Peyer's patch (tissue), 4 donors: ENCODE results near the gene RTN4R.

Experiments
- POLR2A ChIP-seq, 2 donors: fragments of 450-650 bp; IDR thresholded peaks; one replicate each; pipeline ENCODE4 v1.5.1; 2017; ENCODE audit warnings: antibody characterized with exemption in 2 of 2, mild to moderate bottlenecking in 2 of 2, moderate library complexity in 2 of 2
- TF ChIP-seq, protein P1 (sequence below), 6 experiments: fragments of 450-650 bp in 4 of 6; fragments of 200-600 bp in 2 of 6; sonication (generic) in 1 of 6; IDR thresholded peaks; one replicate each; pipeline ENCODE4 v1.5.1; 2017 to 2019; ENCODE audit warnings: antibody characterized with exemption in 6 of 6, mild to moderate bottlenecking in 3 of 6, moderate library complexity in 1 of 6

DNA sequence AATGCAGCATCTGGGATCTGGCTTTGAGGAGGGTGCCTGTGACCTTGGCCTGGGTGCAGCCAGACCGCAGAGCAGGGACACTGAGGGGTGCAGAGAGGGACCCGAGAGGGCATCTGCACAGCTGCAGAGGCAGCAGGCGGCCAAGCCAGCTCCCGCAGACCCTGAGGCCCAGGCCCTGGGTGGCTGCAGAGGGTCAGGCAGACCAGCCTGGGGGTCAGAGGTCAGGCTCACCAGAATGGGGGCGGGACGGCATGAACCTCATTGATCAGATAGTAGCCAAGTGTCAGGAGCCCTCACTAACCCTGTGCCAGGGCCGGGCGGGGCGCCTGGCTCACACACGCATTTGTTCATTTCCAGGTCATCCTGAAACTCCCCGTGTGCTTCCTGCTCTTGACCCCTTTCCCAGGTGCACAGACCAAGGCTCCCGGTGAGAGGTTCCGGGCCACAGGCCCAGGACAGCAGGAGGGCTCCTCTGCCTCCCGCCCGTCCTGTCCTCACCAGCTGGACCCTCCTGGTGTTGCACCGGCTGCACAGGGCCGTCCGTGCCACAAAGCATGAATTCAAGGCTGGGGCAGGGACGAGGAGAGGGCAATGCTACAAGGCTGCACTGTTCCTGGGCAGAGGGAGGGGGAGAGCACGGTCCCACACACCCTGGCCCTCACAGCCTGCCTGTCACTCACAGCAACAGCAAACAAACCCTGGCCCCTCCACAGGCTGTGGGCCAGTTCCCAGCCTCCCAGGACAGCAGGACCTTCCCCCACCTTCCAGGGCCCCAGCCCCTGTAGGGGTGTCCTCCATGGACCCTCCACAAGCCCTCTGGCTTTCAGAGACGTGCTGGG, 3.3 kb downstream of the RTN4R start:
- TF ChIP-seq, protein P1, sequence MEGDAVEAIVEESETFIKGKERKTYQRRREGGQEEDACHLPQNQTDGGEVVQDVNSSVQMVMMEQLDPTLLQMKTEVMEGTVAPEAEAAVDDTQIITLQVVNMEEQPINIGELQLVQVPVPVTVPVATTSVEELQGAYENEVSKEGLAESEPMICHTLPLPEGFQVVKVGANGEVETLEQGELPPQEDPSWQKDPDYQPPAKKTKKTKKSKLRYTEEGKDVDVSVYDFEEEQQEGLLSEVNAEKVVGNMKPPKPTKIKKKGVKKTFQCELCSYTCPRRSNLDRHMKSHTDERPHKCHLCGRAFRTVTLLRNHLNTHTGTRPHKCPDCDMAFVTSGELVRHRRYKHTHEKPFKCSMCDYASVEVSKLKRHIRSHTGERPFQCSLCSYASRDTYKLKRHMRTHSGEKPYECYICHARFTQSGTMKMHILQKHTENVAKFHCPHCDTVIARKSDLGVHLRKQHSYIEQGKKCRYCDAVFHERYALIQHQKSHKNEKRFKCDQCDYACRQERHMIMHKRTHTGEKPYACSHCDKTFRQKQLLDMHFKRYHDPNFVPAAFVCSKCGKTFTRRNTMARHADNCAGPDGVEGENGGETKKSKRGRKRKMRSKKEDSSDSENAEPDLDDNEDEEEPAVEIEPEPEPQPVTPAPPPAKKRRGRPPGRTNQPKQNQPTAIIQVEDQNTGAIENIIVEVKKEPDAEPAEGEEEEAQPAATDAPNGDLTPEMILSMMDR (IDR thresholded peaks at IDR 0.05), result no peak
- TF ChIP-seq POLR2A (IDR thresholded peaks at IDR 0.05), result no peak
